K562 (cell line): ENCODE data around the gene HOXB5. TPM values are rescaled to one million over a fixed set of nuclear protein-coding genes. Genes with fewer than 3 reads are reported as not detected.

Experiments used
- BCL6 ChIP-seq: fragments of 250-450 bp; sonication (Bioruptor Pico); IDR thresholded peaks from 2 replicates; pipeline ENCODE4 v1.4.0; 2020
- C11orf30 ChIP-seq: fragments of 450-650 bp; IDR thresholded peaks from 2 replicates; pipeline ENCODE4 v1.6.1; 2016; ENCODE audit warnings: low read depth, mild to moderate bottlenecking
- CBX2 ChIP-seq: fragments of 200-600 bp; sonication (generic); IDR thresholded peaks from one replicate; pipeline ENCODE4 v1.6.1; 2012; ENCODE audit warnings: mild to moderate bottlenecking, low read length, inconsistent platforms; ENCODE audit not compliant: insufficient read depth, poor library complexity, severe bottlenecking
- ETV6 ChIP-seq, 3 experiments: fragments of 150-350 bp in 1 of 3; sonication (generic) in 1 of 3; formaldehyde crosslinking in 1 of 3; IDR thresholded peaks; 2 replicates each; pipeline versions ENCODE4 v1.6.1 to v1.8.0; 2014 to 2022; ENCODE audit warnings: borderline replicate concordance in 2 of 3, low read depth in 2 of 3, antibody characterized with exemption in 1 of 3, low read length in 1 of 3, mild to moderate bottlenecking in 1 of 3, missing genetic modification reagents in 1 of 3
- GATAD2B ChIP-seq: fragments of 450-650 bp; IDR thresholded peaks from 2 replicates; pipeline ENCODE4 v1.6.1; 2017; ENCODE audit warnings: mild to moderate bottlenecking, borderline replicate concordance
- HDGF ChIP-seq: fragments of 450-650 bp; IDR thresholded peaks from 2 replicates; pipeline ENCODE4 v1.6.1; 2016
- HNRNPUL1 ChIP-seq: fragments of 200-400 bp; formaldehyde crosslinking; IDR thresholded peaks from 2 replicates; pipeline ENCODE4 v1.6.1; 2017; ENCODE audit warnings: low read length
- IRF9 ChIP-seq: fragments of 450-650 bp; IDR thresholded peaks from 2 replicates; pipeline ENCODE4 v1.6.1; 2016; ENCODE audit warnings: missing biosample characterization, missing genetic modification characterization
- MTA1 ChIP-seq: fragments of 450-650 bp; IDR thresholded peaks from 2 replicates; pipeline ENCODE4 v1.6.1; 2017; ENCODE audit warnings: borderline replicate concordance
- MYNN ChIP-seq, 2 experiments: sonication (generic); formaldehyde crosslinking in 1 of 2; IDR thresholded peaks; 2 replicates each; pipeline versions ENCODE4 v1.5.0 to v1.6.1; 2016 to 2020; ENCODE audit warnings: antibody characterized with exemption in 1 of 2, missing genetic modification reagents in 1 of 2
- PHF21A ChIP-seq: fragments of 450-650 bp; IDR thresholded peaks from 2 replicates; pipeline ENCODE4 v1.6.1; 2017; ENCODE audit warnings: low read depth, borderline replicate concordance
- POLR2AphosphoS2 ChIP-seq: IDR thresholded peaks from 2 replicates; pipeline ENCODE4 v1.6.1; 2012; ENCODE audit warnings: low read length, improper control_type of control experiment
- RNF2 ChIP-seq: sonication (generic); IDR thresholded peaks from 2 replicates; pipeline ENCODE4 v1.6.1; 2016
- SOX6 ChIP-seq: fragments of 450-650 bp; IDR thresholded peaks from 2 replicates; pipeline ENCODE4 v1.6.1; 2014; ENCODE audit warnings: mild to moderate bottlenecking
- STAG1 ChIP-seq: sonication (generic); formaldehyde crosslinking; IDR thresholded peaks from 2 replicates; pipeline ENCODE4 v1.5.0; 2020; ENCODE audit warnings: missing genetic modification reagents, borderline replicate concordance
- THRAP3 ChIP-seq: fragments of 450-650 bp; IDR thresholded peaks from 2 replicates; pipeline ENCODE4 v1.6.1; 2016; ENCODE audit warnings: mild to moderate bottlenecking, inconsistent platforms, borderline replicate concordance
- XRCC5 ChIP-seq: fragments of 200-400 bp; formaldehyde crosslinking; IDR thresholded peaks from 2 replicates; pipeline ENCODE4 v1.6.1; 2017; ENCODE audit warnings: low read depth, mild to moderate bottlenecking, low read length
- ZSCAN32 ChIP-seq: fragments of 450-650 bp; formaldehyde crosslinking; IDR thresholded peaks from 2 replicates; pipeline ENCODE4 v1.4.0; 2020; ENCODE audit warnings: mild to moderate bottlenecking, moderate library complexity
- polyA plus RNA-seq, 8 experiments: library from polyadenylated mRNA; depleted of rRNA in 4 of 8; stranded (reverse) in 5 of 8; unstranded in 3 of 8; fragments of >200 nt; fragmentation: Nextera tagmentation in 2 of 8; fragmentation: Illumina TruSeq in 1 of 8; extraction: Ambion mirVana in 2 of 8; extraction: Trizol in 1 of 8; gene quantifications; 2 replicates each; pipeline versions ENCODE4 v1.2.1 to v1.2.3, GENCODE V29; 2011 to 2014; ENCODE audit warnings: inconsistent platforms in 1 of 8, missing spikeins in 1 of 8
- total RNA-seq, 7 experiments: library from RNA; depleted of rRNA in 6 of 7; stranded (reverse); fragments of >200 nt in 6 of 7; fragmentation: Illumina TruSeq in 2 of 7; extraction: Trizol in 2 of 7; gene quantifications; 2 replicates each; pipeline versions ENCODE4 v1.2.1 to v1.2.3, GENCODE V29; 2011 to 2021; ENCODE audit warnings: low replicate concordance in 1 of 7
- TF ChIP-seq, protein P1 (sequence below): fragments of 250-450 bp; sonication (Bioruptor Pico); IDR thresholded peaks from 2 replicates; pipeline ENCODE4 v1.5.0; 2022; ENCODE audit warnings: mild to moderate bottlenecking
- TF ChIP-seq, protein P2 (sequence below), 2 experiments: fragments of 450-650 bp; conservative IDR thresholded peaks; 2 replicates each; pipeline ENCODE4 v1.6.1; 2017; ENCODE audit warnings: mild to moderate bottlenecking in 2 of 2, moderate library complexity in 2 of 2
- TF ChIP-seq, protein P3 (sequence below): fragments of 450-650 bp; IDR thresholded peaks from 2 replicates; pipeline ENCODE4 v1.6.1; 2017; ENCODE audit warnings: mild to moderate bottlenecking, moderate library complexity
- TF ChIP-seq, protein P4 (sequence below): sonication (generic); formaldehyde crosslinking; IDR thresholded peaks from 2 replicates; pipeline ENCODE4 v1.8.0; 2022; ENCODE audit warnings: missing genetic modification reagents, mild to moderate bottlenecking, moderate library complexity, borderline replicate concordance

The HOXB5 gene
- total and polyA plus RNA-seq, 9 of the 15 experiments (the other 6 are each of a cell fraction or from before 2014, with no cell fraction given) = 0.24 to 2.7 (median 0.65) TPM

GRCh38 chr17:48618256-48618896, 24.8 kb upstream of the HOXB5 start (continued):
- no peak for TF ChIP-seq BCL6 (CRISPR knock-in tag)
- no peak for TF ChIP-seq CBX2
- no peak for TF ChIP-seq PHF21A
- TF ChIP-seq, protein P1, sequence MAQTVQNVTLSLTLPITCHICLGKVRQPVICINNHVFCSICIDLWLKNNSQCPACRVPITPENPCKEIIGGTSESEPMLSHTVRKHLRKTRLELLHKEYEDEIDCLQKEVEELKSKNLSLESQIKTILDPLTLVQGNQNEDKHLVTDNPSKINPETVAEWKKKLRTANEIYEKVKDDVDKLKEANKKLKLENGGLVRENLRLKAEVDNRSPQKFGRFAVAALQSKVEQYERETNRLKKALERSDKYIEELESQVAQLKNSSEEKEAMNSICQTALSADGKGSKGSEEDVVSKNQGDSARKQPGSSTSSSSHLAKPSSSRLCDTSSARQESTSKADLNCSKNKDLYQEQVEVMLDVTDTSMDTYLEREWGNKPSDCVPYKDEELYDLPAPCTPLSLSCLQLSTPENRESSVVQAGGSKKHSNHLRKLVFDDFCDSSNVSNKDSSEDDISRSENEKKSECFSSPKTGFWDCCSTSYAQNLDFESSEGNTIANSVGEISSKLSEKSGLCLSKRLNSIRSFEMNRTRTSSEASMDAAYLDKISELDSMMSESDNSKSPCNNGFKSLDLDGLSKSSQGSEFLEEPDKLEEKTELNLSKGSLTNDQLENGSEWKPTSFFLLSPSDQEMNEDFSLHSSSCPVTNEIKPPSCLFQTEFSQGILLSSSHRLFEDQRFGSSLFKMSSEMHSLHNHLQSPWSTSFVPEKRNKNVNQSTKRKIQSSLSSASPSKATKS = no peak
- no peak for TF ChIP-seq IRF9
- TF ChIP-seq, protein P2, sequence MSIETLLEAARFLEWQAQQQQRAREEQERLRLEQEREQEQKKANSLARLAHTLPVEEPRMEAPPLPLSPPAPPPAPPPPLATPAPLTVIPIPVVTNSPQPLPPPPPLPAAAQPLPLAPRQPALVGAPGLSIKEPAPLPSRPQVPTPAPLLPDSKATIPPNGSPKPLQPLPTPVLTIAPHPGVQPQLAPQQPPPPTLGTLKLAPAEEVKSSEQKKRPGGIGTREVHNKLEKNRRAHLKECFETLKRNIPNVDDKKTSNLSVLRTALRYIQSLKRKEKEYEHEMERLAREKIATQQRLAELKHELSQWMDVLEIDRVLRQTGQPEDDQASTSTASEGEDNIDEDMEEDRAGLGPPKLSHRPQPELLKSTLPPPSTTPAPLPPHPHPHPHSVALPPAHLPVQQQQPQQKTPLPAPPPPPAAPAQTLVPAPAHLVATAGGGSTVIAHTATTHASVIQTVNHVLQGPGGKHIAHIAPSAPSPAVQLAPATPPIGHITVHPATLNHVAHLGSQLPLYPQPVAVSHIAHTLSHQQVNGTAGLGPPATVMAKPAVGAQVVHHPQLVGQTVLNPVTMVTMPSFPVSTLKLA (conservative IDR thresholded peaks at IDR 0.05) = 0 out of 4 replicates have a peak, but pooled peaks of 1 of the 2 experiments have one; percentile 21
- TF ChIP-seq XRCC5 = peak; percentile 86; the same call in 1 of the 2 replicates
- no peak for TF ChIP-seq HDGF
- no peak for TF ChIP-seq RNF2
- TF ChIP-seq ZSCAN32 = no peak
- no peak for TF ChIP-seq C11orf30
- no peak for TF ChIP-seq HNRNPUL1
- no peak for TF ChIP-seq SOX6
- no peak for TF ChIP-seq MTA1
- TF ChIP-seq, protein P3, sequence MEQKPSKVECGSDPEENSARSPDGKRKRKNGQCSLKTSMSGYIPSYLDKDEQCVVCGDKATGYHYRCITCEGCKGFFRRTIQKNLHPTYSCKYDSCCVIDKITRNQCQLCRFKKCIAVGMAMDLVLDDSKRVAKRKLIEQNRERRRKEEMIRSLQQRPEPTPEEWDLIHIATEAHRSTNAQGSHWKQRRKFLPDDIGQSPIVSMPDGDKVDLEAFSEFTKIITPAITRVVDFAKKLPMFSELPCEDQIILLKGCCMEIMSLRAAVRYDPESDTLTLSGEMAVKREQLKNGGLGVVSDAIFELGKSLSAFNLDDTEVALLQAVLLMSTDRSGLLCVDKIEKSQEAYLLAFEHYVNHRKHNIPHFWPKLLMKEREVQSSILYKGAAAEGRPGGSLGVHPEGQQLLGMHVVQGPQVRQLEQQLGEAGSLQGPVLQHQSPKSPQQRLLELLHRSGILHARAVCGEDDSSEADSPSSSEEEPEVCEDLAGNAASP = no peak
- TF ChIP-seq, protein P4, sequence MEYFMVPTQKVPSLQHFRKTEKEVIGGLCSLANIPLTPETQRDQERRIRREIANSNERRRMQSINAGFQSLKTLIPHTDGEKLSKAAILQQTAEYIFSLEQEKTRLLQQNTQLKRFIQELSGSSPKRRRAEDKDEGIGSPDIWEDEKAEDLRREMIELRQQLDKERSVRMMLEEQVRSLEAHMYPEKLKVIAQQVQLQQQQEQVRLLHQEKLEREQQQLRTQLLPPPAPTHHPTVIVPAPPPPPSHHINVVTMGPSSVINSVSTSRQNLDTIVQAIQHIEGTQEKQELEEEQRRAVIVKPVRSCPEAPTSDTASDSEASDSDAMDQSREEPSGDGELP (CRISPR knock-in tag) = peak; percentile 79
- peak; percentile 88 for TF ChIP-seq STAG1 (CRISPR knock-in tag)
- TF ChIP-seq GATAD2B = peak; percentile 31
- TF ChIP-seq POLR2AphosphoS2 = peak; percentile 80; the same call in 1 of the 2 replicates
- TF ChIP-seq THRAP3 = no peak
- 0 out of 4 replicates have a peak, but pooled peaks of 1 of the 2 experiments have one; percentile 4 for TF ChIP-seq ETV6 (IDR thresholded peaks at IDR 0.05; ENCODE audit: borderline replicate concordance in 1 of 2, low read depth in 2 of 2, low read length in 1 of 2)
- TF ChIP-seq ETV6 (CRISPR knock-in tag; IDR thresholded peaks at IDR 0.05; ENCODE audit: borderline replicate concordance) = no peak
- TF ChIP-seq MYNN (IDR thresholded peaks at IDR 0.05) = no peak
- no peak for TF ChIP-seq MYNN (CRISPR knock-in tag; IDR thresholded peaks at IDR 0.05)
